H1 (cell line): Measurements from ENCODE around the gene RAB34. TPM values are rescaled to one million over a fixed set of nuclear protein-coding genes. Genes with fewer than 3 reads are reported as not detected.

Source experiments
- CTBP2 ChIP-seq: IDR thresholded peaks from 2 replicates; pipeline ENCODE4 v1.7.0; 2011; ENCODE audit warnings: borderline replicate concordance, mild to moderate bottlenecking, moderate library complexity, mixed read lengths, low read length; ENCODE audit not compliant: insufficient read depth, insufficient read length
- PHF8 ChIP-seq: fragments of 200-600 bp; sonication (generic); conservative IDR thresholded peaks from 2 replicates; pipeline ENCODE4 v1.7.1; 2012; ENCODE audit warnings: low read depth, mild to moderate bottlenecking, inconsistent platforms, low read length, moderate library complexity
- POLR2A ChIP-seq, 2 experiments: IDR thresholded peaks; 1 replicate in 1 of 2; 2 replicates in 1 of 2; pipeline ENCODE4 v1.6.1; 2011; ENCODE audit warnings: low read depth in 2 of 2, low read length in 2 of 2, mild to moderate bottlenecking in 2 of 2; ENCODE audit errors: control extremely low read depth in 1 of 2
- polyA plus RNA-seq, 7 experiments: library from polyadenylated mRNA; depleted of rRNA in 3 of 7; stranded (reverse) in 5 of 7; unstranded in 2 of 7; fragments of >200 nt in 5 of 7; fragments of 200-250 nt in 2 of 7; gene quantifications; 1 replicate in 5 of 7; 2 replicates in 1 of 7; 4 replicates in 1 of 7; pipeline versions ENCODE4 v1.2.1 to v1.2.3, GENCODE V29; 2011 to 2013; ENCODE audit warnings: missing spikeins in 2 of 7, mixed read lengths in 2 of 7
- total RNA-seq: library from RNA; stranded (reverse); fragmentation: NEBNext Ultra II Directional; extraction: Animal tissue kit (Norgen Biotek cat#: 25700); gene quantifications from 2 replicates; pipeline ENCODE4 v1.2.1, GENCODE V29; 2021
- TF ChIP-seq, protein P1 (sequence below): fragments of 300-600 bp; sonication (generic); IDR thresholded peaks from 2 replicates; pipeline ENCODE4 v1.7.1; 2012; ENCODE audit warnings: low read length, moderate library complexity, mild to moderate bottlenecking, inconsistent platforms; ENCODE audit not compliant: insufficient replicate concordance

RAB34 gene
- total and polyA plus RNA-seq, 2 of the 8 experiments (the other 6 are each of a cell fraction or from before 2014, with no cell fraction given) = 237 to 305 TPM

DNA sequence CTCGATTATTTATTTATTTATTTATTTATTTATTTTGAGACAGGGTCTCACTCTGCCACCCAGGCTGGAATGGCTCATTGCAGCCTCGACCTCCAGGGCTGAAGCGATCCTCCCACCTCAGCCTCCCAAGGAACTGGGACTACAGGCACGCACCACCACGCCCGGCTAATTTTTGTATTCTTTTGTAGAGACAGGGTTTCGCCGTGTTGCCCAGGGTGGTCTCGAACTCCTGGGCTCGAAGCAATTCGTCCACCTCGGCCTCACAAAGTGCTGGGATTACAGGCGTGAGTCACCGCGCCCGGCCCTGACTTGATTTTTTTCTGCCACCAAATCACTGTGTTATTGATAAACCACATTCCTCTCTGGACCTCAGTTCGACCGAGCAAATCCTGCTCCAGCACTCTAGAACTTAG lies 1.4 kb upstream of the RAB34 start (continued):
- TF ChIP-seq, protein P1, sequence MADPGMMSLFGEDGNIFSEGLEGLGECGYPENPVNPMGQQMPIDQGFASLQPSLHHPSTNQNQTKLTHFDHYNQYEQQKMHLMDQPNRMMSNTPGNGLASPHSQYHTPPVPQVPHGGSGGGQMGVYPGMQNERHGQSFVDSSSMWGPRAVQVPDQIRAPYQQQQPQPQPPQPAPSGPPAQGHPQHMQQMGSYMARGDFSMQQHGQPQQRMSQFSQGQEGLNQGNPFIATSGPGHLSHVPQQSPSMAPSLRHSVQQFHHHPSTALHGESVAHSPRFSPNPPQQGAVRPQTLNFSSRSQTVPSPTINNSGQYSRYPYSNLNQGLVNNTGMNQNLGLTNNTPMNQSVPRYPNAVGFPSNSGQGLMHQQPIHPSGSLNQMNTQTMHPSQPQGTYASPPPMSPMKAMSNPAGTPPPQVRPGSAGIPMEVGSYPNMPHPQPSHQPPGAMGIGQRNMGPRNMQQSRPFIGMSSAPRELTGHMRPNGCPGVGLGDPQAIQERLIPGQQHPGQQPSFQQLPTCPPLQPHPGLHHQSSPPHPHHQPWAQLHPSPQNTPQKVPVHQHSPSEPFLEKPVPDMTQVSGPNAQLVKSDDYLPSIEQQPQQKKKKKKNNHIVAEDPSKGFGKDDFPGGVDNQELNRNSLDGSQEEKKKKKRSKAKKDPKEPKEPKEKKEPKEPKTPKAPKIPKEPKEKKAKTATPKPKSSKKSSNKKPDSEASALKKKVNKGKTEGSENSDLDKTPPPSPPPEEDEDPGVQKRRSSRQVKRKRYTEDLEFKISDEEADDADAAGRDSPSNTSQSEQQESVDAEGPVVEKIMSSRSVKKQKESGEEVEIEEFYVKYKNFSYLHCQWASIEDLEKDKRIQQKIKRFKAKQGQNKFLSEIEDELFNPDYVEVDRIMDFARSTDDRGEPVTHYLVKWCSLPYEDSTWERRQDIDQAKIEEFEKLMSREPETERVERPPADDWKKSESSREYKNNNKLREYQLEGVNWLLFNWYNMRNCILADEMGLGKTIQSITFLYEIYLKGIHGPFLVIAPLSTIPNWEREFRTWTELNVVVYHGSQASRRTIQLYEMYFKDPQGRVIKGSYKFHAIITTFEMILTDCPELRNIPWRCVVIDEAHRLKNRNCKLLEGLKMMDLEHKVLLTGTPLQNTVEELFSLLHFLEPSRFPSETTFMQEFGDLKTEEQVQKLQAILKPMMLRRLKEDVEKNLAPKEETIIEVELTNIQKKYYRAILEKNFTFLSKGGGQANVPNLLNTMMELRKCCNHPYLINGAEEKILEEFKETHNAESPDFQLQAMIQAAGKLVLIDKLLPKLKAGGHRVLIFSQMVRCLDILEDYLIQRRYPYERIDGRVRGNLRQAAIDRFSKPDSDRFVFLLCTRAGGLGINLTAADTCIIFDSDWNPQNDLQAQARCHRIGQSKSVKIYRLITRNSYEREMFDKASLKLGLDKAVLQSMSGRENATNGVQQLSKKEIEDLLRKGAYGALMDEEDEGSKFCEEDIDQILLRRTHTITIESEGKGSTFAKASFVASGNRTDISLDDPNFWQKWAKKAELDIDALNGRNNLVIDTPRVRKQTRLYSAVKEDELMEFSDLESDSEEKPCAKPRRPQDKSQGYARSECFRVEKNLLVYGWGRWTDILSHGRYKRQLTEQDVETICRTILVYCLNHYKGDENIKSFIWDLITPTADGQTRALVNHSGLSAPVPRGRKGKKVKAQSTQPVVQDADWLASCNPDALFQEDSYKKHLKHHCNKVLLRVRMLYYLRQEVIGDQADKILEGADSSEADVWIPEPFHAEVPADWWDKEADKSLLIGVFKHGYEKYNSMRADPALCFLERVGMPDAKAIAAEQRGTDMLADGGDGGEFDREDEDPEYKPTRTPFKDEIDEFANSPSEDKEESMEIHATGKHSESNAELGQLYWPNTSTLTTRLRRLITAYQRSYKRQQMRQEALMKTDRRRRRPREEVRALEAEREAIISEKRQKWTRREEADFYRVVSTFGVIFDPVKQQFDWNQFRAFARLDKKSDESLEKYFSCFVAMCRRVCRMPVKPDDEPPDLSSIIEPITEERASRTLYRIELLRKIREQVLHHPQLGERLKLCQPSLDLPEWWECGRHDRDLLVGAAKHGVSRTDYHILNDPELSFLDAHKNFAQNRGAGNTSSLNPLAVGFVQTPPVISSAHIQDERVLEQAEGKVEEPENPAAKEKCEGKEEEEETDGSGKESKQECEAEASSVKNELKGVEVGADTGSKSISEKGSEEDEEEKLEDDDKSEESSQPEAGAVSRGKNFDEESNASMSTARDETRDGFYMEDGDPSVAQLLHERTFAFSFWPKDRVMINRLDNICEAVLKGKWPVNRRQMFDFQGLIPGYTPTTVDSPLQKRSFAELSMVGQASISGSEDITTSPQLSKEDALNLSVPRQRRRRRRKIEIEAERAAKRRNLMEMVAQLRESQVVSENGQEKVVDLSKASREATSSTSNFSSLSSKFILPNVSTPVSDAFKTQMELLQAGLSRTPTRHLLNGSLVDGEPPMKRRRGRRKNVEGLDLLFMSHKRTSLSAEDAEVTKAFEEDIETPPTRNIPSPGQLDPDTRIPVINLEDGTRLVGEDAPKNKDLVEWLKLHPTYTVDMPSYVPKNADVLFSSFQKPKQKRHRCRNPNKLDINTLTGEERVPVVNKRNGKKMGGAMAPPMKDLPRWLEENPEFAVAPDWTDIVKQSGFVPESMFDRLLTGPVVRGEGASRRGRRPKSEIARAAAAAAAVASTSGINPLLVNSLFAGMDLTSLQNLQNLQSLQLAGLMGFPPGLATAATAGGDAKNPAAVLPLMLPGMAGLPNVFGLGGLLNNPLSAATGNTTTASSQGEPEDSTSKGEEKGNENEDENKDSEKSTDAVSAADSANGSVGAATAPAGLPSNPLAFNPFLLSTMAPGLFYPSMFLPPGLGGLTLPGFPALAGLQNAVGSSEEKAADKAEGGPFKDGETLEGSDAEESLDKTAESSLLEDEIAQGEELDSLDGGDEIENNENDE = no peak
- TF ChIP-seq CTBP2 (no peak), PHF8 (0 out of 2 replicates have a peak, but pooled peaks have one; percentile 30), POLR2A (IDR thresholded peaks at IDR 0.05; ENCODE audit: control extremely low read depth in 1 of 2, low read depth in 2 of 2, low read length in 2 of 2) (0 out of 3 replicates have a peak, but pooled peaks of 1 of the 2 experiments have one; percentile 13)
